GOT3 (cell line): ENCODE results near the gene CYFIP2.

Experiments used
- DNase-seq: peaks from one replicate; lab custom pipeline; 2025; ENCODE audit warnings: mixed read lengths; lab: John Stamatoyannopoulos, UW

CYFIP2 gene

DNA sequence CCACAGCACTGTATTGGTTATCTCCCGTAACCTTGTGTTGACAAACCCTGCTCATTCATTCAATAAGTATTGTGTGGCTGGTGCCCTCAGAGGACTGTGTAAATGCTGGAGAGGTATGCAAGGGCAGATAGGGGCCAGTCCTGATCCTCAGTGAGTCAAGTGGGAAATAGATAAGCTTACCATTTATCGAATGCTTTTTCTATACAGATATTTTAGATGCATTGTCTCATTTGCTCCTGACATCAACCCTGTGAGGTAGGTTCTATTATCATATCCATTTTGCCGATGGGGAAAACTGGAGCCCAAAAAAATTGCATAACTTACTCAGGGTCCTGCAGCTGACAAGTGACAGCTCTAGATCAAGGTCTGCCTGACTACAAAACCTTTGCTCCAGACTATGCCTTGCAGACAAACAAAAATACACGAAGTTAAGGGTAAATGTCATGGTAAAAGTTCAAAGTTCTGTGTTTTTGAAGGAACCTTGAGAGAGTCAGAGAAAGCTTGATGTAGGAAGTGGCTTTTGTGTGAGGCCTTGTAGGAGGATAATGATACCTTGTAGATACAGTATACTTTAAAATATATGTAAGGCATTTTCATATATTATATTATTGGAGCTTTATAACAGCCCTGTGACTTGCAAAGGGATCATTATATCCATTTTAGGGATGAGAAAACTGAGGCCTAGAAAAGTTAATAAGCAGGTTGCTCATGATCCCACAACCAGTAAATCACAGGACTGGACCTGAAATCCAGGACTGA, 22.7 kb downstream of the CYFIP2 start:
- no peak for DNase-seq

DNA sequence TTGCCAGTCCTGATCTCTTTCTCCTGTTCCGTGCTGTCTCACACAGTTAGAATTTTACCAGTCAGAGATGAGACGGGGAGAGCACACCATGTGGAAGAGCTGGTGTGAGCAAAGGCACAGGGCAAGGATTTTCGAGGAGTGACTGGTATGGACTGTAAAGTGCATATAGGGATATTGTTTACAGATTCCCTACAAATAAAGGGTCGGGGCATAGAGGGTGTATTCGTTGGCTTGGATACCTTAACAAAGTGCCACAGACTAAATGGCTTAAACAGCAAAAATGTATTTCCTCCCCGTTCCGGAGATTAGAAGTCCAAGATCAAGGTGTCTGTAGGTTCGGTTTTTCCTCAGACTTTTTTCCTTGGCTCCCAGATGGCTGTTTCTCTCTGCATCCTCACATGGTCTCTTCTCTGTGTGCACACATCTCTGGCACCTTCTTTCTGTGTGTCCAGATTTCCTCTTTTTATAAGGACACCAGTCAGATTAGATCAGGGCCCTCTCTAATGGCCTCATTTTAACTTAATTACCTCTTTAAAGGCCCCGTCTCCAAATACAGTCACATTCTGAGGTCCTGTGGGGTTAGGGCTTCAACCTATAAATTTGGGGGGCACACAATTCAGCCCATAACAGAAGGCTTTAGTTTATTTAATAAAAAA, 23.4 kb downstream of the CYFIP2 start:
- DNase-seq: no peak

DNA sequence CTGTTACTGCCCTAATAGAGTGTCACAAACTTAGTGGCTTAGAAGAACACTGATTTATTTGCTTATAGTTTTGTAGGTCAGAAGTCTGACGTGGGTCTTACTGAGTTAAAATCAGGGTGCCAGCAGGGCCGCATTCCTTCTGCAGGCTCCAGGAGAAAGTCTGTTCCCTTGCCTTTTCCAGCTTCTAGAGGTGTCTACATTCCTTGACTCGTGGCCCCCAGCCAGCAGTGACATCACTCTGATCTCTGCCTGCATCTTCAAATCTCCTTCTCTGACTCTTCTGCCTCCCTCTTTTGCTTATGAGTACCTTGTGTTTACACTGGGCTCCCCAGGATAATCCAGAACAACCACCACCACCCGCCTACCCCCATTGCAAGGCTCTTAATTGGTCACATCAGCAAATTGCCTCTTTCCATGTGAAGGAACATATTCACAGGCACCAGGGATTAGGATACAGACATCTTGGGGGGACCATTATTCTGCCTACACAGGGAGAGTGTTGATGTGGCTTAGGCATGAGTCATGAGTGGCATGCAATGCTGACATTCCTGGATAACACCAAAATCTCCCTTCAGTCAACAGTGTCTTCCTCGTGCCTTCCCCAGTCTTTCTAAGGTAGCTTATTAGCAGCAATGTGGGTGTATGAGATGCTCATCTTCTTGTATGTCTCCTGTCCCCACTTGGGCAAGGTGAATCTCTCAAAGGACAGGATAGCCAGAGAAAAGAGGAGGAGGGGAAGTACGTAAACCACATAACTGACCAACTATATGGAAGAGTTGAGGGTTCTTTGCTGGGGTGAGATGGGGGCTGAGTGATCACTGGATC, 24.4 kb downstream of the CYFIP2 start:
- no peak for DNase-seq

DNA sequence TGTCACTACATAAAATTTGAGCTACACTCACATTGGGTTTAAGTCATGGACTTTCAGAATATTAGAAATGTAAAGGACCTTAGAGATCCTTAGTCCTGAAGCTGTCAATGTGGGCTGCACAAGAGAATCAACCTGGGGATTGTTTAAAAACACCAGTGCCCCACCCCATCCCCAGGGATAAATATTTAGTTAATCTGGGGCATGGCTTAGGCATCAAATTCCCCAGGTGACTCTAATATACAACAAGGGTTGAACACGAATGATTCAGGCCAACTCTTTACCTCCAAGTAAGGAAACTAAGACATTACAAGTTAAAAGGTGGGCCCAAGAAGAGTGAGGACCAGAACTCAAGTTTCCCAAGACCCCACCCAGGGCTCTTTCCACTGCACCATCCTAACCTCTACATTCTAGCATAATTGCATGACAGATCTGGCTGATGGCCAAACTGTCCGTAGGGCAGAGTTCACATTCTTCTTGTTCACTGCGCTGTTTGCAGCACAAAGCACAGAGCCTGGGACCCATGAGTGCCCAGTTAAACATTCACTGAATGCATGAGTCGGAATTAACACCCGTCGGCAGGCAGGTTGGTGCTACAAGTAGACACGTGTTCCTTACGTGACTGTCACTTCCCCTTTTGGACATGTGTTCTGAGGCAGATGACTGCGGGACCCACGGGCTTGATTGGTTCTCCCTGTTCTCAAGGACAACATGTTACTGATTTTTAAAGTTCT, 25.2 kb downstream of the CYFIP2 start:
- DNase-seq: no peak

DNA sequence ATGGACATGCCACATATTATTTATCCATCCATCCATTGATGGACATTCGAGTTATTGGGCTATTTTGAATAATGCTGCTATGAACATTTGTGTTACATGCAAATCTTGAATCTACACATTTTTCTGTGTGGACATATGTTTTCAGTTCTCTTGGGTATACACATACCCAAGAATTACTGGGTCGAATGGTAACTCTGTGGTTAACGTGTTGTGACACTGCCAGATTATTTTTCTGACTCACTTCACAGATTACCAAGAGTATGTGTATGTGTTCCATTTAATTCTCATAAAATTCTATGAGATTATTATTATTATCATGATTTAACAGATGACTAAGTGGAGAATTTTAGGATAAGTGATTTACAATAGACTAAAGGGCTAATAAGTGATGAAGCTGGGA, 26.7 kb downstream of the CYFIP2 start:
- no peak for DNase-seq

DNA sequence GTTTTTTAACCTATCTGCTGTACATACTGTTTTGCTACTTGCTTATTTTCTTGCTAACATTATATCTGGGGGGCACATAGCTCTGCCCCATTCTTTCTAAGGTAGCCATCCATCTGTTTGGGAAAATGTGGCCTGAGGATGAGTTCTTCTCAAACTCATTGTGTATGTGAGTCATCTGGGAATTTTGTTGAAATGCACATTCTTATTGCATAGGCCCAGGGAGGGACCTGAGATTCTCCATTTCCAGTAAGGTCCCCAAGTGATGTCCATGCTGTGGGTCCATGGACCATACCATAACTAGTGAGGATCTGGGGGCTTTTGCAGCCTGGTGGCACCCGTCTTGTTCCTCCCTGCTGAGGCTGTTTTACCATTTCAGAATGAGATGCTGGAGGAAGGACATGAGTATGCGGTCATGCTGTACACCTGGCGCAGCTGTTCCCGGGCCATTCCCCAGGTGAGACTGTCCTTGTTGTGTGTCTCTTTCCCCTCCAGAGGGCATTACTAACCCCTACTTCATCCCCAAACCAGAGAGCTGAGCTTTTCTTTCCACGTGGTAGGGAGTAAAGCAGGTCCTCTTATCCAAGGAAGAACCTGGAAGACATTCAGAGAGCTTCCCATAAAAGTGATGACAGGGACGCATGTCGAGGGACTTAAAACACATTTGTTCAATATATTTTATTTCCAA, 28.6 kb downstream of the CYFIP2 start:
- DNase-seq: no peak

DNA sequence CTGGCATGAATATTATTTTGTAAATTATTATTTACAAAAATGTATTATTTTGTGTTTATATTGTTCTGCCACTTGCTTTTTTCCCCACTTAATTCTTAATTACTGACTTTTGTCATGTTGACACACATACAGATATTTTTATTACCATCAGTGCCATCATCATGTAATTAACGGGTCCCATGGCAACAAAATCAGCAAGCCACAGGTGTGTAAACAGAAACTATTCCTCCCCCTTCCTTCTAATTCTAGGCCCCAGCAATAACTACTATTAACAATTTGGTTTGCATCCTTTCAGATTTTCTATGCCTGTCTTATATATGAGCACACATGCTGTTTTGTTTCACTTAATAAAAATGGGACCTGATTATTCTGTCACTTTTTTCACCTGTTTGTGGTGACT, 29.3 kb downstream of the CYFIP2 start:
- no peak for DNase-seq

DNA sequence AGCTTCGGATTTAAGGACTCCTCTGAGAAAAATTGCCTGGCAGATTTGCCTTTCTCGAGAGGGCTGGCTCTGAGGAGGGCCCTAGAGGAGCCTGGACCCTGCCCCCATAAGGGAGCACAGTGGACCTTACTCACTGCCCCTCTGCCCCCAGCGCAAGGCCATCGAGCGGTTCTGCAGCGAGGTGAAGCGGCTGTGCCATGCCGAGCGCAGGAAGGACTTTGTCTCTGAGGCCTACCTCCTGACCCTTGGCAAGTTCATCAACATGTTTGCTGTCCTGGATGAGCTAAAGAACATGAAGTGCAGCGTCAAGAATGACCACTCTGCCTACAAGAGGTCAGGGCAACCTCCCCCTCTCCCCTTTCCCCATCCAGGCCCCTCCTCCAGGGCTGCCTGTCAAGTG, 34.6 kb downstream of the CYFIP2 start:
- DNase-seq: no peak

DNA sequence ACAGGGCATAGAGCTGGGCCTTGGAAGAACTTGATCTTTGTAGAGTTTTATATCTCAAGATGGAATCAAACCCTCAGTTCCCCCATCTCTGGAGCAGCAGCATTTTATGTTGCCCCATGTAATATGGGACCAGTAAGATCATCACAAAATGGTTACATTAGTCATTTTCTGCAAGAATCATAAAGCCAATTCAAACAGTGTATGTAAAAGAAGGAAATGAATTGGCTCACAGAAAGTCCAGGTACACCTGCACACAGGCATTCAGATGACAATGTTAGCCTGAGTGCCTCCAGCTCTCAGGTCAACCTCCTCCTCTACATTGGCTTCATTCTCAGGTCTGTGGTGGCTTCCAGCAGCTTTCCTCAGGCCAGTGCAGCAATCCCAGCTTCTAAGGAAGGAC, 35.1 kb downstream of the CYFIP2 start:
- DNase-seq: no peak

DNA sequence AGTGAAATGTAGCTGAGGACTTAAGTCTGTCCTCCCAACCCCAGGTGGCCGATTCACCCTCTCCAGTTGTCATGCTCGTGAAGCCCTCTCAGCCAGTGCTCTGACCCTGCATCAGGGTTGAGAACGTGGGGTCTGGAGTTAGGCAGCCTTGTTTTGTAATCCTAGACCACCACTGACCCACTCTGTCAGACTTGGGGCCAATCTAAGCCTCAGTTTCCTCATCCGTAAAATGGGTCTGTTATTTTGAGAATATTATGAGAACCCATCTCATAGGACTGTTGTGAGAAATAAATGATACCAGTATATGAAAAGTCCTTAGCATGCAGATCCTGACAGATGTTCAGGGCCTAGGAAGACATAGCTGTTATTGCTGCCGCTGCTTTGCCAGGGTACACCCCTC, 37.1 kb downstream of the CYFIP2 start:
- no peak for DNase-seq

DNA sequence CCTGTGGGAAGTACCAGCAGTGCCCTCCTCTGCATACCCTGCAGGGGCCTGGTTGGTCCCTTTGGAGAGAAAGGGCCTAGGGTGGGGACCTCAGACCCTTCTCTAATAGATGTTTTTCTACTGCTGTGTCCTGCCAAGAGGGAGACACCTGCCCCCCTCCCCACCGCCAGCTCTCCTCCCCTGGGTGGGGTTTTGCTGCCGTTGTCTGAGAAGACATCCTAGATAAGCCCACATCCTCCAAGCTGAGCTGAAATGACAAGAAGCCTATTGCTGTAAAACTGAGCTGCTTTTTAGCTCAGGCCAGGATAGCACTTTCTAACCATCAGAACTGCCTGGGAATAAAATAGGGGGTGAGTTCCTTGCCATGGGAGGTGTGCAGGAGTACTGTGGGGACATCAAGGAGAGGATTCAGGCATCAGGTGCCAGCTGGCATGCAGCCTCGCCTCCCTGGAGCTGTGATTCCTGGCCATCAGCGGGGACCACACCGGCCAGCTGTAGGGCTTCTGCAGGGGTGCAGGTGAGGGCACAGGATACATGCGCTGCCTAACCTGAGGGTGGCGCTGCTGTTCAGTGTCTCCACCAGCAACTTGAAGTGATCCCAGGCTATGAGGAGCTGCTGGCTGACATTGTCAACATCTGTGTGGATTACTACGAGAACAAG, 37.9 kb downstream of the CYFIP2 start:
- no peak for DNase-seq

DNA sequence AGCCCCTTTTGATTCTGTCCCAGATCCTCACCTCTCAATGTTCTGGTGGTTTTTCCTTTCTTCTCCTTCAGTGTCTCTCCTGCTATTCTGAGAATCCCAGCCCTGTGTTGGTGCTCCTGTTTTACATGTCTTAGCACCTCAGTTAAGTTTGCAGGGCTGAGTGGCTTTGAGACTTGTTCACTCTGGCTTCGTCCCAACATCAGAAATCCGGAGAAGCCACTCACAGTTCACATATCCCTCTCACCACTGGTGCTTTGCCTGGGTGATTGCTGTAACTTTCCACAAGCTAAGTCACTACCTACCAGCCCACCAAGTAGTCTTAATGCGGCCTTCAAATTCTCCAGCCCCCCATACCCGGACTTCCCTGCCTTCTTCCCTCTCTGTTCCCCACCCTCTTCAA, 40.2 kb downstream of the CYFIP2 start:
- DNase-seq: no peak

DNA sequence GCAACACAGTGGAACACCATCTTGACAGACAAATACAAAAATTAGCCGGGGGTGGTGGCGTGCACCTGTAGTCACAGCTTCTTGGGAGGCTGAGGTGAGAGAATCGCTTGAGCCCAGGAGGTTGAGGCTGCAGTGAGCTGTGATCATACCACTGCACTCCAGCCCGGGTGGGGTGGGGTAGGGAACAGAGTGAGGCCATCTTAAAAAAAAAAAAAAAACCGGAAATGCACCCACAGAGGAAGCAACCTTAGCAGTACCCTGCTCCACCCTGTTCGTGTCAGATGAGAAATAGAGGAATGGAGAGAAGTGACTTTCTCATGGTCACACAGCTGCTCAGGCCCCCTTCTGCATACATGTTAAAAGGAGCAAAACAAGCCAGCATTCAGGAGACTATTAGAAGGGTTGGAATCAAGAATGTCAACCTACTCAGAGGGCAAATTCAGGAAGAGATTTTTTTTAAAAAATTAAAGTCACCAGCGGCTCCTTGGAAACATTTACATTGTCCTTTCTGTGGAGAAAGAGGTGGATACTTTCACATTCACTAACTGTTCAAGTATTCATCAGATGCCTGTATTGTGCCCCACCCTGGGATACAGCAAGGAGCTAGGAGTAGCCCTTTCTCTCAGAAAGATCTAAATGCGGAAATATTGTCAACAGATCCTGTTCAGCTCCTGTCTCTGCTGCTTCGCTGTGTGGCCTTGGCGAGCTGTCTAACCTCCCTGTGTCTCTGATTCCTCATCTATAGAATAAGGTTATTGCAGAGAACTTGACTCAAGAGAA, 41.0 kb downstream of the CYFIP2 start:
- no peak for DNase-seq

DNA sequence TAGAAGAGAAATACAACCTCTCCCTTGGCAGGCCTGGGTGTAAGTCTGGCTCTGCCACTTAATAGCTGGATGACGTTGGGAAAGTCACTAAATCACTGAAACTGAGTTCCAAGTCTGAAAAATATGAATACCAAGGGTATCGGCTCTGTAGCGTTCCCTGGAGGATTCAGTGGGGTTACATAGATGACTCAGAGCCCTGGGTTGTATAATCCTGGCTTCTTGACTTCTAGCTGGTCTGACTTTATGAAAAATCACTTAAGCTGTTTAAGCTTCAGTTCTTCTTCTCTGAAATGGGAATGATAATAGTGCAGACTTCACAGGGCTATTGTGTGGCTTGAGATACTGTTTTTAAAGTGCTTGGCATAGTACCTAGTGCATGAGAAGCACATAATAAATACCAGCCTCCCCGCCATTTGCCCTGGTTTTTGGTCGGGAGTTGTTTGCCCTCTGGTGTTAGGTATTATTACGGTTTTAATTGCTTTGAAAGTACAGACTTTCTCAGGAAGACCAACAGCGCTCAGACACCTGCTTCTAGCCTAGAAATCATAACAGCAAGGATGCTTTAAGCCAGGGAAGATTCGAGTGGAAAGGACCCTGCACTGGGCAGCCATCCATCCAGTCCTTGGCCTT, 43.0 kb downstream of the CYFIP2 start:
- no peak for DNase-seq

DNA sequence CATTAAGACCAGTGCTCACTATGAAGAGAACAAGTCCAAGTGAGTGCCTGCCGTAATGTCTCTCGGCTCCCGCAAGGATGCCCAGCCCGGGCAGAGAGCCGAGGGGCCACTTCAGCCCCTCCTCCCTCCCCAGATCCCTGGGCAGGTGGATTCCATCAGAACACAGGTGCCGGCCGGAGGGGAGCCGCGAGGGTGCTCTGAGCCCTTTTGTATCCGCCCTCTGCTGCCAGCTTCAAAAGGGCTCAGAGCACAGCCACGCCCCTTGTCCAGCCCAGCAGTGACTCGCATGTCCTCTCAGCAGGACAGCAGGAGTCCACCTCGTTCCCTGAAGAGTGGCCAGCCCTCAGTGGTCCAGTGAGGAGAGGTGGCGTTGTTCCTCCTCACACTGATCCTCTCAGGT, 43.9 kb downstream of the CYFIP2 start:
- no peak for DNase-seq

DNA sequence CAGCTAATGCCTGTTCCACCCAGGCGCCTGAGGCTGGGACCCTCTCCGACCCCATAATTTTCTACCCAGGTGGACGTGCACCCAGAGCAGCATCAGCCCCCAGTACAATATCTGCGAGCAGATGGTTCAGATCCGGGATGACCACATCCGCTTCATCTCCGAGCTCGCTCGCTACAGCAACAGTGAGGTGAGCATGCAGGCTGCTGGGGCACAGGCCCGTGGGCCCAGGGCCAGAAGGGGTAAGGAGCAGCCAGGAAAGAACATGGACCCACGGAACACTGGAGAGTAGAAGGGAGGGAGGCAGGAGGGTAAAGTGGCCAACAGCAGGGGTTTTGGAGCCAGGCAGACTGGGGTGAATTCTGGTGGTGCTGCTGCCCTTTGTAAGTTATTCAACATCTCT, 45.7 kb downstream of the CYFIP2 start:
- DNase-seq: no peak

DNA sequence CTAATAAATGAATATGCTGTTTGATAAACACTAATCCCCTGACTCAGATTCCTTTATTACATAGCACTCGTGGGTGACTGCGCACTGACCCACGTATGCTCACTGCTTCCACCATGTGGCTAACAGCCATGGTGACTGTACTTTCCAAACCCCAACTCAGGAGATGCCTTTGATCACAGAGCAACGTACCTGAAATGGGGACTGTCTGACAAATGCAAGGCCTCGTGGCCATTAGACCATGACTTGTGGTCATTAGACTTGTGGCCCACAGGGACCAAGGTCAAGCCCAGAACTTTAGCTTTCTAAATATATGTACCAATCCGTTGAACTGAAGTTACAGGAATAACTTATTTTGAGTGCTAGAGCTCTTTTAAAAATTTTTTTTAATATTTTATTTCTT, 46.6 kb downstream of the CYFIP2 start:
- no peak for DNase-seq

DNA sequence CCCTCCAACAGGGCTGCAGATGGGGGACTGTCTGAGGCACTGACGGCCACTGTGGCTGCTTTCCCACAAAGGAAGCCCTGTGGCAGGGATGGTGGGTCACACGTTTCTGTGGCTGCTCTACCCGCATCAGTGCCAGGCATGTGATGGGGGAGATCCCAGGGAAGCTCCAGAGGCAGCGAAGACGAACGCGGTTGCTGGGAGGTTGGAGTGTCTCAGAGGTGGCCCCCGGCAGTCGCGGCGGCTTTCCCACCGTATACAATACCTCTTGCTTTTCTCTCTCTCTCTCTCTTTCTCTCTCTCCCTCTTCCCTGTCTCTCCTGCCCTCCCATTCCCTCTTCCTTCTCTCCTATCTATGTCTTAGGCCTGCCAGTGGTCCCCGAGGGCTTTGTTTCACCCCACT, 56.7 kb downstream of the CYFIP2 start:
- no peak for DNase-seq

DNA sequence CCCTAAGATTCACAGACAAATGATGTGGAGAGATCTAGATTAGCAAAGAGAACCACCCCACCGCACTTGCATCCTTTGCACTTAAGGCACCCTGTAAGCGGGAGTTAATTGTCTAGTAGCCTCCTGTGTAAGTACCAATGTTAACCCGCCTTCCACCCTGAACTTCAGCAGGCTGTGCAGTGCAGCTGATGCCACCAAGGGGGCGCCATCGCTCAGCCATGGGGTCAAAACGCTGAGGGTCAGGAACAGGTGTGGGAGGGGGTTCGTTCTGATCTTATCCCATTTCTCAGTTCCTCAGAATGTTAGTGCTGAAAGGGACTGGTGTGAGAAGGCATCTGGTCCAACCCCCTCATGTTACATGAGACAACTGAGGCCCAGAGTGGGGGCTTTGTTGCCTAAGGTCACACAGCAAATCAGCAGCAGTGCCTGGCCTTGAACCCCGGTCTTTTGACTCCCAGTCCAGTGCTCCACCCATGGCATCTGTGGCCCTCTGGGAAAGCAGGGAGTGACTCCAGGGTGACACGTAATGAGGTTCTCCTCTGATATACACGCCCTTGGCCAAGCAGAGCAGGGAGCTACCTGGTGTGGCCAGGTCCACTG, 57.3 kb downstream of the CYFIP2 start:
- no peak for DNase-seq

DNA sequence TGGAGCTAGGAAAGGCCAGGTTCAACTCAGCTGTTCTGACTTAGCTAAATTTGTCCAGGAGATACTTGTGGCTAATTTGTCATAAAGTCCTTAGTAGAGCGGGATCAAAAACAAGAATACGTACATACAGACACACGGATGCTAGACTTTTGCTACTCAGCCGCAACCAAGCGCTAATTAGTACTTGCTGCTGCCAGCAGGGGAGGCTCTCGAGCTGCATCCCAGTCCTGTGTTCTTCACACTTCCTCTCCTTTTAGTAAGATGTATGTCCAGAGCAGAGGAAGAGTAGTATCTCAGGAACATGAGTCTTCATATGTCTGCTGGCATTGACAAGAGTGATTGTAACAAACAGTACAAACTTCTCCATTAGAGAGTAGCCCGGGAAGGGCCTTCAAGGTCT, 58.3 kb downstream of the CYFIP2 start:
- no peak for DNase-seq
